PC-9 (cell line): ENCODE data around the gene SIGLEC11.

Experiments
- EZH2 ChIP-seq: fragments of 200-600 bp; sonication (generic); IDR thresholded peaks from 2 replicates; pipeline ENCODE4 v1.8.0; 2017; ENCODE audit warnings: antibody characterized with exemption, low read depth
- TF ChIP-seq, protein P1 (sequence below): fragments of 200-600 bp; sonication (generic); conservative IDR thresholded peaks from 2 replicates; pipeline ENCODE4 v1.6.1; 2017; ENCODE audit warnings: mixed run types, antibody characterized with exemption, mild to moderate bottlenecking, moderate library complexity

DNA sequence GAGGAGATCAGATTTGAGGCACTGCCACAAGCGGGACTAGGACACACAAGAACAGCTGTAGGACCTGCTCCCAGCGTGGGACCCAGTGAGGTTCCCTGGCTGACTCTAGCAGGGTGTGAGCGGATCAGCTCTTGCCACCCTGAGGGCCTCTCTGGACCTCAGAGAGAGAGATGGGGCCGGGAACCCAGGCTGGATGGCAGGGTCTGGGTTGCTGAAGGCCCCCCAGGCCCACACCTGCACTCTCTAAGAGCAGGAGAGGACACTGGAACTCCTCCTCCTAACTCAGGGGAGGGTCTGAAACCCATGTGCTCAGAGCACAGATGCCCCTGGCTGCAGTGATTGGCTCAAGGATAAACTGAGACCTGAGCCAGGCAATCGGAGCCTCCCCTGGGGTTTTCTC, 50.8 kb downstream of the SIGLEC11 start:
- TF ChIP-seq, protein P1, sequence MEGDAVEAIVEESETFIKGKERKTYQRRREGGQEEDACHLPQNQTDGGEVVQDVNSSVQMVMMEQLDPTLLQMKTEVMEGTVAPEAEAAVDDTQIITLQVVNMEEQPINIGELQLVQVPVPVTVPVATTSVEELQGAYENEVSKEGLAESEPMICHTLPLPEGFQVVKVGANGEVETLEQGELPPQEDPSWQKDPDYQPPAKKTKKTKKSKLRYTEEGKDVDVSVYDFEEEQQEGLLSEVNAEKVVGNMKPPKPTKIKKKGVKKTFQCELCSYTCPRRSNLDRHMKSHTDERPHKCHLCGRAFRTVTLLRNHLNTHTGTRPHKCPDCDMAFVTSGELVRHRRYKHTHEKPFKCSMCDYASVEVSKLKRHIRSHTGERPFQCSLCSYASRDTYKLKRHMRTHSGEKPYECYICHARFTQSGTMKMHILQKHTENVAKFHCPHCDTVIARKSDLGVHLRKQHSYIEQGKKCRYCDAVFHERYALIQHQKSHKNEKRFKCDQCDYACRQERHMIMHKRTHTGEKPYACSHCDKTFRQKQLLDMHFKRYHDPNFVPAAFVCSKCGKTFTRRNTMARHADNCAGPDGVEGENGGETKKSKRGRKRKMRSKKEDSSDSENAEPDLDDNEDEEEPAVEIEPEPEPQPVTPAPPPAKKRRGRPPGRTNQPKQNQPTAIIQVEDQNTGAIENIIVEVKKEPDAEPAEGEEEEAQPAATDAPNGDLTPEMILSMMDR = no peak
- TF ChIP-seq EZH2 = no peak
